Spleen (tissue), 11 donors: ENCODE results near the gene PRPF8. TPM values are rescaled to one million over a fixed set of nuclear protein-coding genes. Genes with fewer than 3 reads are reported as not detected.
"Not testable (repeated sequence)": the region's sequence is repeated elsewhere in the genome, so short reads cannot be mapped to it uniquely, and the experiment has no call there.

Experiments
- DNase-seq: peaks from one replicate; pipeline ENCODE4 v3.0.0-alpha.2; 2020
- H3K27ac ChIP-seq, 8 donors: fragments of 200-600 bp; sonication (generic) in 7 of 8; 1 replicate in 4 of 8; 2 replicates in 4 of 8; pipeline versions ENCODE4 v1.5.0 to v1.8.0; 2016 to 2021; ENCODE audit warnings: inconsistent platforms in 4 of 8, mild to moderate bottlenecking in 4 of 8, moderate library complexity in 1 of 8
- H3K27me3 ChIP-seq, 7 donors: fragments of 200-600 bp; sonication (generic) in 6 of 7; replicated peaks in 1 of 7; 1 replicate in 4 of 7; 2 replicates in 3 of 7; pipeline versions ENCODE4 v1.5.0 to v1.8.0; 2016 to 2021; ENCODE audit warnings: inconsistent platforms in 3 of 7, mild to moderate bottlenecking in 1 of 7
- H3K36me3 ChIP-seq, 6 donors: fragments of 200-600 bp; sonication (generic) in 5 of 6; 1 replicate in 4 of 6; 2 replicates in 2 of 6; pipeline versions ENCODE4 v1.5.0 to v1.8.0; 2016 to 2021; ENCODE audit warnings: inconsistent platforms in 2 of 6
- H3K4me1 ChIP-seq, 6 donors: fragments of 200-600 bp; sonication (generic) in 5 of 6; 1 replicate in 3 of 6; 2 replicates in 3 of 6; pipeline versions ENCODE4 v1.5.0 to v1.8.0; 2016 to 2021; ENCODE audit warnings: inconsistent platforms in 3 of 6
- H3K4me3 ChIP-seq, 8 donors: fragments of 200-600 bp; sonication (generic) in 7 of 8; 1 replicate in 4 of 8; 2 replicates in 4 of 8; pipeline versions ENCODE4 v1.5.0 to v1.8.0; 2016 to 2021; ENCODE audit warnings: inconsistent platforms in 4 of 8, mild to moderate bottlenecking in 4 of 8, moderate library complexity in 2 of 8
- H3K9me3 ChIP-seq, 8 donors: fragments of 200-600 bp; sonication (generic) in 7 of 8; 1 replicate in 4 of 8; 2 replicates in 4 of 8; pipeline versions ENCODE4 v1.5.0 to v1.8.0; 2016 to 2021; ENCODE audit warnings: inconsistent platforms in 4 of 8
- CTCF ChIP-seq, 11 experiments: fragments of 200-600 bp in 7 of 11; fragments of 450-650 bp in 4 of 11; sonication (generic) in 4 of 11; IDR thresholded peaks in 8 of 11; conservative IDR thresholded peaks in 3 of 11; 1 replicate in 7 of 11; 2 replicates in 4 of 11; pipeline versions ENCODE4 v1.4.0 to v1.8.0; 2016 to 2021; ENCODE audit warnings: antibody characterized with exemption in 11 of 11, inconsistent platforms in 4 of 11, mild to moderate bottlenecking in 1 of 11
- POLR2A ChIP-seq, 3 donors: fragments of 450-650 bp; IDR thresholded peaks; one replicate each; pipeline ENCODE4 v1.5.1; 2017; ENCODE audit warnings: antibody characterized with exemption in 3 of 3, mild to moderate bottlenecking in 1 of 3
- POLR2AphosphoS5 ChIP-seq, 3 donors: sonication (generic); formaldehyde crosslinking; IDR thresholded peaks; one replicate each; pipeline ENCODE4 v1.5.1; 2017; ENCODE audit warnings: antibody characterized with exemption in 3 of 3
- WGBS, 5 donors: extraction: QIAGEN DNeasy Blood & Tissue Kit in 3 of 5; methylation state at CpG; one replicate each; pipeline versions ENCODE4 v1.1.5 to v1.1.7; 2013 to 2018; 5-methylcytosine and 5-hydroxymethylcytosine counted together
- intact Hi-C: fragments of 100-400 bp; cut with DNase I; formaldehyde crosslinking; loops from one replicate; pipeline ENCODE4 v1.15.0; 2023; ENCODE audit warnings: low total_unique reads
- polyA plus RNA-seq, 3 donors: library from polyadenylated mRNA; stranded (reverse); fragments of 200-250 nt; gene quantifications; one replicate each; pipeline ENCODE4 v1.2.1, GENCODE V29; 2013
- total RNA-seq, 7 donors: library from RNA; depleted of rRNA in 3 of 7; stranded (reverse); fragments of >200 nt in 3 of 7; fragmentation: NEBNext Ultra II Directional in 4 of 7; extraction: Animal tissue kit (Norgen Biotek cat#: 25700) in 4 of 7; gene quantifications; one replicate each; pipeline versions ENCODE4 v1.1.0 to v1.2.1, GENCODE V29; 2016 to 2021
- donor health status: healthy with polysubstance abuse.
- donor health status: DM: no; HTN: no; CAD: no; lungs with moderate emphysema.
- donor health status: DM: no; HTN: no; CAD: no.
- donor health status: Bipolar disorder and iron deficiency.
- donor health status: healthy.
- donor health status: DM: no; HTN: no; CAD: no.
- donor health status: DM: yes; HTN: yes; CAD: no.

The PRPF8 gene
- total and polyA plus RNA-seq, 10 donors = 67.2 to 320 (median 239) TPM

GRCh38 chr17:1725642-1726511 is 41.2 kb upstream of the PRPF8 start:
- Histone ChIP-seq H3K9me3 (no peaks in the 10 kb centered on the region), H3K36me3 (peaks cover 0 to 54% (median 37%) of the 10 kb centered on the region in 6 donors), H3K27ac (peak overlapping the region in 6 of 8 donors; percentile 84 to 96 (median 91)), H3K27me3 (no peaks in the 10 kb centered on the region), H3K4me3 (peak overlapping the region; percentile 69 to 99 (median 91)), H3K4me1 (peaks cover 40 to 98% (median 86%) of the 10 kb centered on the region in 6 donors)
- WGBS, 5 donors = 91 to 95% (median 94%) methylated on average over 43 to 54 of the region's 54 CpGs
- peak; percentile 77 for DNase-seq
- TF ChIP-seq POLR2A (IDR thresholded peaks at IDR 0.05) (no peak), POLR2AphosphoS5 (IDR thresholded peaks at IDR 0.05) (no peak), CTCF (IDR thresholded peaks at IDR 0.05 in 8 of 11, conservative IDR thresholded peaks at IDR 0.05 in 3 of 11) (no peak)
- intact Hi-C loops = no loop called here

- Histone ChIP-seq H3K9me3 (no peaks in the 10 kb centered on the region), H3K4me3 (peak overlapping the region; percentile 69 to 99 (median 91)), H3K4me1 (peaks cover 45 to 97% (median 88%) of the 10 kb centered on the region in 6 donors), H3K27ac (peak overlapping the region; percentile 82 to 96 (median 88)), H3K36me3 (peaks cover 0 to 45% (median 29%) of the 10 kb centered on the region in 6 donors), H3K27me3 (no peaks in the 10 kb centered on the region)
- intact Hi-C loops = loop anchor here (5.0 kb wide), 1 partner anchor 142 kb away; no protein-coding TSS in a partner anchor
- peak in 2 of 11 experiments; percentile 24 to 26 for TF ChIP-seq CTCF (IDR thresholded peaks at IDR 0.05 in 8 of 11, conservative IDR thresholded peaks at IDR 0.05 in 3 of 11)
- no peak for TF ChIP-seq POLR2A (IDR thresholded peaks at IDR 0.05)
- 10 to 52% (median 17%) methylated on average over 15 to 51 of the region's 51 CpGs for WGBS, 5 donors
- DNase-seq = peak; percentile 87
These were observed 40.4 kb upstream of the PRPF8 start for GRCh38 chr17:1724869-1725641.

- DNase-seq = peak; percentile 99
- intact Hi-C loops = loop anchor here (5.0 kb wide), 1 partner anchor 143 kb away; no protein-coding TSS in a partner anchor
- Histone ChIP-seq H3K9me3 (no peaks in the 10 kb centered on the region), H3K4me1 (peaks cover 45 to 94% (median 82%) of the 10 kb centered on the region in 6 donors), H3K27ac (peak within 1 kb of the TSS; percentile 82 to 96 (median 88)), H3K27me3 (no peaks in the 10 kb centered on the region), H3K36me3 (peaks cover 0 to 39% (median 29%) of the 10 kb centered on the region in 6 donors), H3K4me3 (peak within 1 kb of the TSS; percentile 69 to 99 (median 91))
- WGBS, 5 donors = 0 to 1% (median 1%) methylated on average over 12 to 57 of the region's 57 CpGs
- peak; percentile 78 to 87 (median 86) for TF ChIP-seq POLR2AphosphoS5 (IDR thresholded peaks at IDR 0.05)
- TF ChIP-seq CTCF (IDR thresholded peaks at IDR 0.05 in 8 of 11, conservative IDR thresholded peaks at IDR 0.05 in 3 of 11) = no peak
These were observed 39.7 kb upstream of the PRPF8 start, which contains the start of gene WDR81 for GRCh38 chr17:1724351-1724868. Gene WDR81, plus strand, starts transcription at chr17:1724704. Its CDS starts 256 bp downstream, at chr17:1724960.

- DNase-seq, H3K27me3 ChIP-seq, H3K4me3 ChIP-seq, H3K9me3 ChIP-seq: not testable (repeated sequence)
- 80 to 97% (median 85%) methylated on average over 8 of the region's 8 CpGs for WGBS, 5 donors
- intact Hi-C loops = loop anchor here (5.0 kb wide), 1 partner anchor 145 kb away; no protein-coding TSS in a partner anchor
- H3K27ac ChIP-seq = peak overlapping the region in 6 of 8 donors; percentile 84 to 96 (median 91)
- H3K36me3 ChIP-seq = peaks cover 0 to 15% (median 9%) of the 10 kb centered on the region in 6 donors
- peaks cover 38 to 88% (median 75%) of the 10 kb centered on the region in 6 donors for H3K4me1 ChIP-seq
These were observed 37.4 kb upstream of the PRPF8 start for GRCh38 chr17:1722022-1722421.
